Activated T-cell treated with anti-CD3 and anti-CD28 coated beads for 4 hours (primary cell): ENCODE measurements around the gene TOP1.

Experiments used
- DNase-seq: peaks from one replicate; pipeline ENCODE4 v3.0.0-alpha.2; 2020

Gene TOP1

GRCh38 chr20:41058674-41059635, 30.3 kb downstream of the TOP1 start:
- no peak for DNase-seq

GRCh38 chr20:41061155-41061554, 32.5 kb downstream of the TOP1 start:
- DNase-seq, result no peak

DNA sequence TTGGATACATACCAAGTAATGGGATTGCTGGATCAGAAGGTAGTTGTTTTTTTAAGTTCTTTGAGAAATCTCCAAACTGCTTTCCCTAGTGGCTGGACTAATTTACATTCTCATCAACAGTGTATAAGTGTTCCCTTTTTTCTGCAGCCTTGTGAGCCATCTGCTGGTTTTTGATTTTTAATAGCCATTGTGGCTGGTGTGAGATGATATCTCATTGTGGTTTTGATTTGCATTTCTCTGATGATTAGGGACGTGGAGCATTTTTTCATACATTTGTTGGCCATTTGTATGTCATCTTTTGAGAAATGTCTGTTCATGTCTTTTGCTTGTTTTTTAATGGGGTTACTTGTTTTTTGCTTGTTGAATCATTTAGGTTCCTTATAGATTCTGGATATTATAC, 34.8 kb downstream of the TOP1 start:
- no peak for DNase-seq

- no peak for DNase-seq
Observed at GRCh38 chr20:41064377-41064776, 35.8 kb downstream of the TOP1 start.

DNA sequence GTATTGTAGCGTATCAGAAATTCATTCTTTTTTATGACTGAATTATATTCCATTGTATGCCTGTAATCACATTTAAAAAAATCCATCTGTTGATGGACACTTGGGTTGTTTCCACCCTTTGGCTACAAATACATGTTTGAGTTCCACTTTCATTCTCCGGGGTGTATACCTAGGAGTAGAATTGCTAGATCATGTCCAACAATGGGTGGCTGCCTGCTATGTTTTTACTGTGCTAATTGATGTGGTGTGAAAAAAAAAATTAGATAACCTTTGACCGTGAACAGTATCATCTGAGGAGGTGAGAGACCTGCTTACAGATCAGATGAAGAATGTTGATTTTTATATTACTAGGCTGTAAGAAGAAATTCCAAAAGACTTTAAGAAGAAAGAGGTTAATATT, 37.1 kb downstream of the TOP1 start:
- no peak for DNase-seq

DNA sequence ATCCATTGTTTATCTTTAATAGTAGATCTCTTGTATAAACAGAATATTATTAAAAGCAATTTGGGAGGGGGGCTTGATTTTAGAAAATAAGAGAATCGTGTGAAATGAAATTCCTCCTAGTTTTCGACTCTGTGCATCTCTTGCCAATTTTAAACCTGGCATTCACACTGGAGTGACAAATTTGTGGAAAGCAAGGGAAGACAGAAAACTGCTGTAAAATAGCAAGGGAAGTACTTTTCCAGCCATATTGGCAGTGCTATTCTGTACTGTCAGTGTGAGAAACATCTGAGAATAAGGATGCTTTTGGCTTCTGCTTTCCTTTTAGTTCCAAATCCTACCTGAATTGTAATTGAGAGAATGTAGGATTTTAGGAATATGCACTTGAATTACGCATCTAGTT, 40.2 kb downstream of the TOP1 start:
- DNase-seq, result no peak

DNA sequence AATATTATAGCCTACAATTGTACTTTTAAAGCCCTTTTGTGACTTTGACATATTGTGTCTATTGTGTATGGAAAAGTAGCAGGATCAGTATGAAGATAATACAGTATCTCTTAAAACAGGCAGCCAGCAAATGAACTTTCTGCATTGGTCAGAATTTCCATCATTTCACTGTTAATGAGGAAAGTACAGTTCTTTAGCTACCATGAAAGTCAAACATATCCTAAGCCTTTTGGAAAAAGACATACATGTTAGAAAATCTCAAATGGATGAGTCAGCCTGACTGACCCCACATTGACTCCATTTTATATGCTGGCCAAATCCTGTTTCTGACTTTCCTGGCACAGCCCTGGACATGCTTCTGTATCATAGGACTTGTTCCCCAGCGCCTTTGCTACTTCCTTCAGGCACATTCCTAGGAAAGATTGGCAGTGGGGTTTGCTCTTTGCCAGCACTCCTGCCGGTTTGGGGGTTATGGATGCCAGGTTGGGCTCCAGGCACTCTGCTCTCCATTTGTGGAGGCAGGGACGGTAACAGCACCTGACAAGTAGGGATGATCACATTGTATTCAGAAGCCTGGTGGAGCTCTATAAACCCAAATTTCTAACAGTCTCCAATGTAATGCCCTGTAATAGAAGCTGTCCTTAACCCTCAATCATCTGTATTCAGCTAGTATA, 43.7 kb downstream of the TOP1 start:
- no peak for DNase-seq

- no peak for DNase-seq
Observed at GRCh38 chr20:41072915-41073314, 44.3 kb downstream of the TOP1 start.

DNA sequence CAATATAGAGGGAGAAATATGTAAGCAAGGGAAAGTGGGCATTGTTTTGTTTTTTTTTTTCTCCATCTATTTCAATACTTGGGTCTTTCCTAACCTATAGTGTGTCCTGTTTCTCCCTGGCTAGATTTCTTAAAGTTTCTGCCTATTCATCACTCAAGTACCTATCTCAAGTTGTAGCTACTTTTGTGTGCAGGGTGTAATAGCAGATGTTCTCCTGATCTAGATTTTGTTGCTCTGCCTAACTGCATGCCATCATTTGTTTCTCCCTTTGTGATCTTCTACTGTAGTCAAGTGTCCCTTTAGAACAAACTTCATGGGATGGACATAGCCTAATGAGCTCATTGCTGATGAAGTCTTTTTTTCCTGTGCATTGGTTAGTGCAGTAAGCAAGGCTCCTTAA, 45.8 kb downstream of the TOP1 start:
- no peak for DNase-seq

DNA sequence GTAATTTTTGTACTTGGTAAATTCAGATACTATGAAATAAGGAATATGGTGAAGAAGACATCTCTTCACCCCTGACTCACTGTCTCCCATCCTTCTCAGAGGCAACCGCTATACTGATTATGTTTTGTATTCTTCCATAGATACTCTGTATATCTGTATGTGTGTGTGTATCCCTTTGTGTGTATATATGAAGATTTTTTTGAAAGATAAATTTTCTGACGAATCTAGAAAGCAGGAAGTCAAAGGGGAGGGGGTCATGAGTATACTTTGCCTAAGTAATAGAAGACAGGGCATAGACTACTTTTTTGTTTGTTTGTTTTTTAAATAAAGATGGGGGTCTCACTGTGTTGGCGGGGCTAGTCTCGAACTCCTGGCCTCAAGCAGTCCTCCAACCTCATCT, 48.2 kb downstream of the TOP1 start:
- no peak for DNase-seq

DNA sequence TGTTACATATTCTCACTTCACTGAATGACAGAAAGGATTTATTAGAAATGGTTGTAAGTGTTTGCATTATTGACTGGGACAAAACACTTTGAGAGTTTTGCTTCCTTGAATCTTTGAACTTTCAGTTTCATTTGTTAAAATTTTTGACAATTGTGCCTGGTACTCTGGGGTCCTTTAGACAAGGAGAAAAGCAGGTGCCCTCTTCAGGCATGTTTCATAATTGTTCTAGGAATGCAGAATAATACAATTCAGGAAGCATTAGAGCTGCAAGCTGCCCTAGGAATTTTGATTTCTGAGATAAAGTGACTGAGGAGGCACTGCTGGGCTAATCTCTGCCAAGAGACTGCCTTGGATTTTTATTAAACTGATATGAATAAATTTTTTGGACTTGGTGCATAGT, 49.7 kb downstream of the TOP1 start:
- DNase-seq, result no peak

GRCh38 chr20:41079066-41079465, 50.4 kb downstream of the TOP1 start:
- DNase-seq, result no peak

DNA sequence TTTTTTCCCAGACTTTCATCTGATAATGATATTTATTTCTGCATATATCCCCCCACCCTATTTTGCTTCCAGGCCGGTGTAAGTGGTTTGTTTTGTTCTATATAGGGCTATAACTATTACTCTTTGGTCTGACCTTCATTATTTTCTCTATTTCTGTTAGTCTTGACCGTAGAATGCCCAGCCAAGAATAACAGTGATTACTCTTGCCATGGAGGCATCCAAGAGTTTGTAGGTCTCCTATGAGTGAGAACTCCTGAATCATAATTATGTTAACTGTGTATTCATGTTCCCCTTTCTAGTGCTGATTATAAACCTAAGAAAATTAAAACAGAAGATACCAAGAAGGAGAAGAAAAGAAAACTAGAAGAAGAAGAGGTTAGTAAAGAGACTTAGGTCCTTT, 52.2 kb downstream of the TOP1 start:
- DNase-seq, result no peak

DNA sequence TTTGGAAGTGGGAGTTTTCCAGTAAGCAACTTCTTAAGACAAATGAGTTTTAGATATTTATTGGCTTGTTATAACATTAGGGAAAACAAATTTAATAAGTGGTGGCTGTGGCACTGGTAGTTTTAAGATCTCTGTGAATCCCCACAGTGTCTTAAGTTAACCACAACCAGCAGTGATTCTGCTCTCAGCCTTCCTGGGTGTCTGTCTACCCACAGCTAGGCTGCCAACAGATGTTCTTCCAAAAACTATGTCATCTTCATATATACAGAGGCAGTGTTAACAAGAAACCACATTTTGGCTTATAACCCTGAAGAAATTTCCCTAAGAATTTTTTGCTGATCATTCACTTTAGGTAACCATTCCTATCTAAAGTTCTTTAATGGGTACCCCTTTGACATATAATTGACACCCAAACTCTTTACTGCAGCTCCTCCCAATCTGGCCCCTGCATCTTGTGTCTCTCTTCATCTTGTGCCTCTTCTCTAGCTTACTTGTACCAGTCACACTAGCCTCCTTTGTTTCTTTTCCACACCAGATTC, 52.7 kb downstream of the TOP1 start:
- no peak for DNase-seq

GRCh38 chr20:41082306-41082705, 53.7 kb downstream of the TOP1 start:
- DNase-seq, result no peak

DNA sequence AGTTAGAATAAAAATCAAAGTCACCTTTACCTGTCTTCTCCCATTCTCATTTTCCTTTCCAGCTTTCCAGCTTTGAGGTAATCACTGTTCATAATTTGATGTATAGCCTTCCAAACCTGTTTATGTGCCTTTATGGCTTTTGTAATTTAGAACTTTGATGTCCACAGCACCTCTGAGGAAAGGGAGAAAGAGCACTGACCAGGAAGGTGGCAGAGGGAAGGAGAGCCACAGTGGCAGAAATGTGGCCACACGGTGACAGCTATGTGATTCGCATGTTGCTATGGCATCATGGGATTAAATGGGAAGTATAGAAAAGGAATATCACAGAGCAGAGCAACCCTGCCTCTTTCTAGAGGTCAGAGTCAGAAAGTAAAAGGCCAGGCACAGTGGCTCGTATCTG, 57.0 kb downstream of the TOP1 start:
- DNase-seq, result no peak

GRCh38 chr20:41086402-41087324, 58.0 kb downstream of the TOP1 start:
- DNase-seq, result no peak

GRCh38 chr20:41087325-41087685, 58.7 kb downstream of the TOP1 start:
- DNase-seq, result no peak

- no peak for DNase-seq
Observed at GRCh38 chr20:41087777-41088176, 59.2 kb downstream of the TOP1 start.

GRCh38 chr20:41089555-41089954, 60.9 kb downstream of the TOP1 start:
- no peak for DNase-seq

GRCh38 chr20:41091927-41092326, 63.3 kb downstream of the TOP1 start:
- DNase-seq, result no peak

GRCh38 chr20:41094353-41095055, 65.9 kb downstream of the TOP1 start:
- DNase-seq, result no peak
